ENCODE data around the gene PDZRN3. TPM values are rescaled to one million over a fixed set of nuclear protein-coding genes. Genes with fewer than 3 reads are reported as not detected.
A peak's percentile ranks its signal among the peaks of the same experiment; 100 is the strongest.

Gene PDZRN3
- total and polyA plus RNA-seq, 2 donors from 2014 or later, result 9.5 to 13.2 TPM

- Histone ChIP-seq H3K27ac (ENCODE audit: low read depth in 2 of 2, low read length in 2 of 2) (no peak overlapping the region), H3K9ac (ENCODE audit: low read length in 3 of 3) (no peak overlapping the region), H3K27me3 (ENCODE audit: control insufficient read depth, insufficient read depth, low read length) (no peaks in the 10 kb centered on the region), H3K4me3 (ENCODE audit: low read length in 3 of 3) (no peak overlapping the region), H3K4me1 (ENCODE audit: control insufficient read depth in 2 of 3, insufficient read depth in 2 of 3, low read depth in 1 of 3, low read length in 3 of 3) (peaks cover 0 to 4% (median 0%) of the 10 kb centered on the region in 3 donors), H3K9me3 (ENCODE audit: control insufficient read depth in 2 of 3, insufficient read depth in 1 of 3, low read length in 3 of 3) (no peaks in the 10 kb centered on the region), H3K36me3 (ENCODE audit: control insufficient read depth in 2 of 3, insufficient read depth in 3 of 3, low read length in 3 of 3) (peaks cover 0 to 5% (median 0%) of the 10 kb centered on the region in 3 donors)
- FAIRE-seq (no peak), DNase-seq (no peak)
- no peak for TF ChIP-seq CTCF (IDR thresholded peaks at IDR 0.05; ENCODE audit: borderline replicate concordance, extremely low read depth, insufficient read depth)
- intact Hi-C loops (cut with DNase I), result no loop called here
Observed at GRCh38 chr3:73407577-73407976, 217.2 kb downstream of the PDZRN3 start.

GRCh38 chr3:73405853-73406252 lies 218.9 kb downstream of the PDZRN3 start:
- Histone ChIP-seq H3K4me3 (ENCODE audit: low read length in 3 of 3) (no peak overlapping the region), H3K9ac (ENCODE audit: low read length in 3 of 3) (no peak overlapping the region), H3K36me3 (ENCODE audit: control insufficient read depth in 2 of 3, insufficient read depth in 3 of 3, low read length in 3 of 3) (peaks cover 0 to 10% (median 8%) of the 10 kb centered on the region in 3 donors), H3K9me3 (ENCODE audit: control insufficient read depth in 2 of 3, insufficient read depth in 1 of 3, low read length in 3 of 3) (no peaks in the 10 kb centered on the region), H3K4me1 (ENCODE audit: control insufficient read depth in 2 of 3, insufficient read depth in 2 of 3, low read depth in 1 of 3, low read length in 3 of 3) (peaks cover 0 to 11% (median 0%) of the 10 kb centered on the region in 3 donors), H3K27me3 (ENCODE audit: control insufficient read depth, insufficient read depth, low read length) (no peaks in the 10 kb centered on the region), H3K27ac (ENCODE audit: low read depth in 2 of 2, low read length in 2 of 2) (no peak overlapping the region)
- no peak for TF ChIP-seq CTCF (IDR thresholded peaks at IDR 0.05; ENCODE audit: borderline replicate concordance, extremely low read depth, insufficient read depth)
- intact Hi-C loops (cut with DNase I), result no loop called here
- no peak for FAIRE-seq
- peak in 2 of 5 donors; percentile 55 to 82 for DNase-seq

- no peak overlapping the region for H3K4me3 ChIP-seq (ENCODE audit: low read length in 3 of 3)
- H3K36me3 ChIP-seq (ENCODE audit: control insufficient read depth in 2 of 3, insufficient read depth in 3 of 3, low read length in 3 of 3), result peaks cover 0 to 10% (median 8%) of the 10 kb centered on the region in 3 donors
- H3K4me1 ChIP-seq (ENCODE audit: control insufficient read depth in 2 of 3, insufficient read depth in 2 of 3, low read depth in 1 of 3, low read length in 3 of 3), result peaks cover 0 to 9% (median 0%) of the 10 kb centered on the region in 3 donors
- no peak overlapping the region for H3K27ac ChIP-seq (ENCODE audit: low read depth in 2 of 2, low read length in 2 of 2)
- FAIRE-seq, result no peak
- intact Hi-C loops (cut with DNase I), result no loop called here
- H3K9me3 ChIP-seq (ENCODE audit: control insufficient read depth in 2 of 3, insufficient read depth in 1 of 3, low read length in 3 of 3), result no peaks in the 10 kb centered on the region
- TF ChIP-seq CTCF (IDR thresholded peaks at IDR 0.05; ENCODE audit: borderline replicate concordance, extremely low read depth, insufficient read depth), result no peak
- no peaks in the 10 kb centered on the region for H3K27me3 ChIP-seq (ENCODE audit: control insufficient read depth, insufficient read depth, low read length)
- no peak overlapping the region for H3K9ac ChIP-seq (ENCODE audit: low read length in 3 of 3)
- no peak for DNase-seq
Observed at GRCh38 chr3:73405000-73405399, 219.7 kb downstream of the PDZRN3 start.

GRCh38 chr3:73404435-73404834 lies 220.3 kb downstream of the PDZRN3 start:
- Histone ChIP-seq H3K9me3 (ENCODE audit: control insufficient read depth in 2 of 3, insufficient read depth in 1 of 3, low read length in 3 of 3) (no peaks in the 10 kb centered on the region), H3K4me3 (ENCODE audit: low read length in 3 of 3) (no peak overlapping the region), H3K9ac (ENCODE audit: low read length in 3 of 3) (no peak overlapping the region), H3K4me1 (ENCODE audit: control insufficient read depth in 2 of 3, insufficient read depth in 2 of 3, low read depth in 1 of 3, low read length in 3 of 3) (peaks cover 0 to 9% (median 0%) of the 10 kb centered on the region in 3 donors), H3K27ac (ENCODE audit: low read depth in 2 of 2, low read length in 2 of 2) (no peak overlapping the region), H3K27me3 (ENCODE audit: control insufficient read depth, insufficient read depth, low read length) (no peaks in the 10 kb centered on the region), H3K36me3 (ENCODE audit: control insufficient read depth in 2 of 3, insufficient read depth in 3 of 3, low read length in 3 of 3) (peaks cover 0 to 13% (median 11%) of the 10 kb centered on the region in 3 donors)
- DNase-seq (peak in 1 of 5 donors; percentile 35), FAIRE-seq (no peak)
- no peak for TF ChIP-seq CTCF (IDR thresholded peaks at IDR 0.05; ENCODE audit: borderline replicate concordance, extremely low read depth, insufficient read depth)
- intact Hi-C loops (cut with DNase I), result no loop called here
